Measurements from ENCODE around the gene SSBP4.
"Not testable (repeated sequence)": the region's sequence is repeated elsewhere in the genome, so short reads cannot be mapped to it uniquely, and the experiment has no call there.

SSBP4 gene

DNA sequence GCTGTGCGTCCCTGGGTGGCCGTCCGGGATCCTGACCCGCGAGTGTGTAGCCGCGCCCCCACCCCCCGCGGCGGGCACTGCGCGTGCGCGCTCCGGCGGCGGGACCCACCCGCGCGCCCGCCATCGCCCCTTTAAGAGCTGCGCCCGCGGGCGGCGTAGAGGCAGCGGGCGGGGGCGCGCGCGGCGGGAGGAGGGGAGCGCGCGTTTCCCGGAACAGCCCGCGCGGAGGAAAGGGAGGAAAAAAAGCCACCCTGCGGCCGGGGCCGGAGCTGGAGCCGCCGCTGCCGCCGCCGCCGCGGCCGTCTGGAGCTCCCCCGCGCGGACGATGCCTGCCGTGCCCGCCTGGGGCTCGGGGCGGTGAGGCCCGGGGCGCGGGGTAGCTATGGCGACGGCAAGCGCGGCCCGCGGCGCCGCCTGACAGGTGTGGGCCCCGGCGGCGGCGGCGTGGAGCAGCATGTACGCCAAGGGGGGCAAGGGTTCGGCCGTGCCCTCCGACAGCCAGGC is at the start of gene SSBP4:
TSS of gene SSBP4 (plus strand) at position 204 of the 504 bp plus-strand sequence. CDS start at position 455, 251 bp downstream.
- peak; percentile 76 for DNase-seq

DNA sequence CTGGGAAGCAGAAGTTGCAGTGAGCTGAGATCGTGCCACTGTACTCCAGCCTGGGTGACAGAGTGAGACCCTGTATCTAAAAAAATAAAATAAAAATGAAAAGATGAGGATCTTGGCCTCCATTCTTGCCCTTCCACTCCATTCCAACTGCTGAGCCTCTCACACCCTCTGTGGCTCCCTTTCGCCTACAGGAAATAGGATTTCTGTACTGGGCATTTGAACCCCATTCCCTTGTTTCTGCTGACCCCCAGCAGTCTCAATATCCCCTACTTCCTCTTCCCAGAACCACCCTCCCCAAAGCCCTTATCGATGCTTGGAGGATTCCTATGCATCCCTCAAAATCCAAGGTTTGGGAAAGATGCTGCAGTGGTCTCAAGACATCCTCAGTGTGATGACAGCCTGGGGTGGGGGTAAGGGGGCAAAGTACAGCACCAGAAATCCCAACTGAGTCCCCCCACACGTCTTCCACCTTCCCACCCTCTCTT is 45.7 kb upstream of the SSBP4 start:
- no peak for DNase-seq

DNA sequence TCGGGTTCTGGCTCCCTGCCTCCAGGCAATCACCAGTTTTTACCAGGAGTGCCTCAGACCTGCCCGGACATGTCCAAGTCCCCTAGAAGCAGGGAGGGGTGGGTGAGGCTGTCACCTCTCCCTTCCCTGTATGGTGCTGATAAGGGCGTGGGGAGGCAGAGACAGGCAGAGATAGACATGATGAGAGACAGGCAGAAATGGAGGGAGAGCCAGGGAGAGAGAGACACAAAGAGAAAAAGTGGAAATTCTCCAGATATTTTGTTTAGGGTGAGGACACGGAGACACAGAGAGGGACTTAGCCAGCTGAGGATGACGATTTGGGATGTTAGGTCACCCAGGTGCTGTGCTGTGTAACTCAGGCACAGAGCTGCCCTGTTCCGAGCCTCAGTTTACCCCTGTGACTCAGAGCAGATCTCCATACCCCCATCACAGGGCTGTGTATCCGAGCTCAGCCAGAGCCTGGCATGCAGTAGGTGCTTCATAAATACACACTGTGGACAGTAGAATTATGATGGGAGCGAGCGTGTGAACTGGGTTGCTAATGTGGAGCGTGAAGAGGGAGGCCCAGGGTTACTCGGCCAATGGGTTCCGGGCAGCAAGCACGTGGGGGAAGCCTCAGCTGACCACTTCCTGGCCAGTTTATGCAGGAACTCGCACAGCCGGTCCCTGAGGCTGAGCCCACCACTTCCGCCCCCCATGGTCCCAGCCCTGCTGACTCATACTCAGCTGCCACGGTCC is 45.1 kb upstream of the SSBP4 start:
- DNase-seq = peak; percentile 89

- no peak for DNase-seq
Observed at GRCh38 chr19:18377026-18377425, 42.2 kb upstream of the SSBP4 start.

DNA sequence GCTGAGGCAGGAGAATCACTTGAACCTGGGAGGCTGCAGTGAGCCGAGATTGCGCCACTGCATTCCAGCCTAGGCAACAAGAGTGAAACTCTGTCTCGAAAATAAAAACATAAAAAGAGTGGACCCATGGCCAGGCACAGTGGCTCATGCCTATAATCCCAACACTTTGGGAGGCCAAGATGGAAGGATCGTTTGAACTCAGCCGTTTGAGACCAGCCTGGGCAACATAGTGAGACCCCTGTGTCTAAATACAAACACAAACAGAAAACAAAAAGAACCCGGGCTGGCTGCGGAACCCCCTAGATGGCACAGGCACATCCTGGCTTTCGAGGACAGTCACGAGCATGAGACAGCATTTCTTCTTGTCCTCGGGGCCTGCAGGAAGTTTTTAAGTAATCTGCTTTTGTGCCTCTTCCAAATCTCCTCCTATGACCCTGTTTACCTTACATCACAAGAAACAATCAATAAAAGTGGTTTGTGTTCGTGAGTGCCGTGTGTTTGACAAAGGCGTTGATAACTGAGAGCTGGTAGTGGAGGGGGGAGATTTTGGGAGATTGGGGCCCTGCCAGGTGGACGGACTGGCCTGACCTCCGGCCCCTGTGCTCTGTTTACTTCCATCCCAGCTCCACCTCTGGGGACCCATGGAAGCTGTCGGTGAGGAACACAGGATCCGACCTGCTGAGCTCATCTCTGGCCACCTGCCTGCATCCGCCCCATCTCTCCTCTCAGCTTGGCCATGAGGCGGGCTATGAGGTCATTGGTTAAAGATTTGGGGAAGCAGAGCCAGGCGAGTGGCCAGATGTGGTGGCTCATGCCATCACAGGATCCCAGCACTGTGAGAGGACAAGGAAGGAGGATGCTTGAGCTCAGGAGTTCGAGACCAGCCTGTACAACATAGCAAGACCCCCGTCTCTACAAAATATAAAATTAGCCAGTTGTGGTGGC is 39.1 kb upstream of the SSBP4 start:
- peak; percentile 51 for DNase-seq

GRCh38 chr19:18380843-18381242 is 38.4 kb upstream of the SSBP4 start:
- DNase-seq = no peak

GRCh38 chr19:18383622-18384021 is 35.6 kb upstream of the SSBP4 start:
- not testable (repeated sequence) for DNase-seq

GRCh38 chr19:18384775-18385174 is 34.4 kb upstream of the SSBP4 start:
- no peak for DNase-seq

GRCh38 chr19:18385359-18385674 is 33.9 kb upstream of the SSBP4 start:
- no peak for DNase-seq

DNA sequence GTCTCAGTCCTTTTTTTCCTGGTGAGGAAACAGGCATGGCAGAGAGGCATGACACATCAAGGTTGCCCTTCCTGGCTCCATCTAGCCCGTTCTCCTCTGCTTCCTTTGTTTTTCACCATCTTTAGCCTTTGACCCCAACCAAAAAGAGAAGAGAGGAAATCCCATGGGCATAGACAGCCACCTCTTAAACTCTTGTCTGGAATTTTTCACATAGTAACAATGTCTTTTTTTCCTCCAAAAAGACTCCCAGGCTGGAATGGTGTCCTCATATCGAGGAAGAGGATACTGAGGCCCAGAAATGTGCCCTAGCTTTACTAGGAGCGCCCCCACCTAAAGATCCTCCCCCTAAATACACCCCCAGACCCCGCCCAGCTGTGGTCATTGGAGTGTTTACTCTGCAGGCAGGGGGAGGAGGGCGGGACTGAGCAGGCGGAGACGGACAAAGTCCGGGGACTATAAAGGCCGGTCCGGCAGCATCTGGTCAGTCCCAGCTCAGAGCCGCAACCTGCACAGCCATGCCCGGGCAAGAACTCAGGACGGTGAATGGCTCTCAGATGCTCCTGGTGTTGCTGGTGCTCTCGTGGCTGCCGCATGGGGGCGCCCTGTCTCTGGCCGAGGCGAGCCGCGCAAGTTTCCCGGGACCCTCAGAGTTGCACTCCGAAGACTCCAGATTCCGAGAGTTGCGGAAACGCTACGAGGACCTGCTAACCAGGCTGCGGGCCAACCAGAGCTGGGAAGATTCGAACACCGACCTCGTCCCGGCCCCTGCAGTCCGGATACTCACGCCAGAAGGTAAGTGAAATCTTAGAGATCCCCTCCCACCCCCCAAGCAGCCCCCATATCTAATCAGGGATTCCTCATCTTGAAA is 33.3 kb upstream of the SSBP4 start, which contains the start of gene GDF15:
TSS of gene GDF15 (plus strand) at position 484 of the 868 bp plus-strand sequence. CDS start at position 516, 32 bp downstream.
- DNase-seq = no peak

GRCh38 chr19:18386543-18387271 is 32.5 kb upstream of the SSBP4 start:
- no peak for DNase-seq

- DNase-seq = peak; percentile 86
Observed at GRCh38 chr19:18388100-18388959, 30.9 kb upstream of the SSBP4 start.

GRCh38 chr19:18388960-18389725 is 30.1 kb upstream of the SSBP4 start:
- DNase-seq = no peak

GRCh38 chr19:18389726-18390064 is 29.5 kb upstream of the SSBP4 start:
- no peak for DNase-seq

DNA sequence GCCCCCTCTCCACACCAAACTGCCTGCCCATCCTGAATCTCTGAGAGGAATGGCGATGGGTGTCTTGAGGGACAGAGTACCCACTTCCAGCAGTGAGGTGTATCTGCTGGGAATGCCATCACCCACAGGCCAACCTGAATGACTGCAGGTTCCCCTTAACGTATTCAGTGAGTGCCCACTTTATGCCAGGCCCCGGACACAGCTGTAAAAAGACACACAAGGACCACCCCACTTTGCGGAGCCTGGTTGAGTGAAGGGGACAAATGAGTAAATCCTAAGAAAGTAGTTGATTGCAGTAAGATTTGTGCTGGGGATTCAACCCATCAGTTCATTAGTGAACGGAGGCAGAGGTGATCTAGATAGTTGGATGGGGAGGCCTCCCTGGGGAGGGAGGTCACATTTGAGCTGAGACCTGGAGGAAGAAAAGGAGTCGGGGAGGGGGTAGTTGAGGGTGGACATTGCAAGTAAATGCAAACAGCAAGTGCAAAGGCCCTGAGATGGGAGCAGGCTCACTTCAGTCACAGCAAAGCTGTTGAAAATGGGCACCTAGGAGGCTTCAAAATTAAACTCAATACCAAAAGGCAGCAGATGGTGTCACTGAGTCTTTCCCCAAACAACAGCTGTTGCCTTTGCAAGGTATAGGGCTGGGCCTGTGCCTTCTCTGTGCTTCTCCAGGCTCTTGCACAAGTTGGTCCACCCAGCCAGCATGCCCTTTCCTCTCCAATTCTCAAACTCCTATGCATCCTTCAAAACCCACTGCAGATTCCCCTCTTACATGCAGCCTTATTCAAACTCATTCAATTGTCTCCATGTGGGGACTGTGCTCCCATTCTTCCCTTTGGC is 28.9 kb upstream of the SSBP4 start:
- DNase-seq = no peak

GRCh38 chr19:18391509-18392075 is 27.6 kb upstream of the SSBP4 start:
- no peak for DNase-seq

- peak; percentile 78 for DNase-seq
Observed at GRCh38 chr19:18392417-18392816, 26.8 kb upstream of the SSBP4 start.

DNA sequence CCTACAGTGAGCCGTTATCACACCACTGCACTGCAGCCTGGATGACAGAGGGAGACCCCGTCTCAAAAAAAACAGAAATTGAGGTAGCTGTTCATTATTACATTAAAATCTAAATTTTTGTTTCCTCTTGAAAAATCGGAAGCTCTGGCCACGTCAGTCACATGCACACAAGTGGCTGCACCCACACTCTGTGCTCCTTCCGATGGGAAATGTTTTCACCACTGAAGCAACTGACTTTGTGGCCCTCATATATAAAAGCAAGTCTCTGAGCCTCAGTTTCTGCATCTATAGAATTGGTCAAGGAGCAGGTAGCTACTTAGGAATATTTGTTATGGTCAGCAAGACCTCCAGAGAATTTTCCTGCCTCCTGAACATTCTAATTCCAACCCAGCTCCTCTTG is 26.3 kb upstream of the SSBP4 start:
- no peak for DNase-seq

DNA sequence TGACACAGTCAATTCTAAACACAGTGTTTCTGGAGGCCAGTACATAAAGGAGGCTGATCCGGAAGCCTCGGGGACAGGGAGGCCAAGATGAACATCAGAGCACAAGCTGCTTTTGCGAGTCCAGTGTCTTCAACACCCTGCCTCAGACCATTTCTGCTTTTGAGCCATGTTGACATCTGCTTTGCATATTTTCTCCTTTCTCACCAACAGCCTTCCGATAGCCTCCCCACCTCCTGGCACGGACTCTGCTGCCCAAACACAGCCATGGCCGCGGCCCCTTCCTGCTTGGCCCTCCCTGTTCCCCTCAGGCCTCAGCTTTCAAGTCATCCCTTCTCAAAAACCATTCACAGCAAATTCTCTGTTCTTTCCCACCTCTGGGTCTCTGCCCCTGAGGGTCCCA is 25.4 kb upstream of the SSBP4 start:
- peak; percentile 48 for DNase-seq

Data from CD4-positive, alpha-beta T cell treated with Interleukin-15 for 1 hour (primary cell).